ENCODE measurements around the gene INPP5F. TPM values are rescaled to one million over a fixed set of nuclear protein-coding genes. Genes with fewer than 3 reads are reported as not detected.

The INPP5F gene
- total and polyA plus RNA-seq, 2 of the 13 experiments (the other 11 are each of a cell fraction or from before 2014, with no cell fraction given): 12.5 to 15.7 TPM

DNA sequence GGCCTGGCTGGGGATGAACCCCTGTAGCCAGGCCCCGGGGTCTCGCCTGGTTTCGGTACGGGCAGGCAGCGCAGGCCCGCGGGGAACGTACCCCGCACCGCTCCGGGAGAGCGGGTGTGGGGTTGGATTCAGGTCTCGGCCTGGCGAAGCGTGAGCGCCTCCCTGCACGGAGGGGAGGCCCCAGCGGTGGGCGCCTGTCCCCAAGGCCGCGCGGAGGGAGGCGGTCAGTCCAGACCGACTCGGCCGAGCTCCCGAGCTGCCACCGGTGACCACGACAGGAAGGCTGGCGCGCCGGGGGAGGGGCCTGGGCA, 378 bp upstream of the INPP5F start (continued):
- no peak for TF ChIP-seq ZNF44 (CRISPR knock-in tag; IDR thresholded peaks at IDR 0.05)
- TF ChIP-seq MXI1 (IDR thresholded peaks at IDR 0.05; ENCODE audit: borderline replicate concordance, low read depth, low read length): peak; percentile 53; the same call in 2 of the 3 replicates
- no peak for TF ChIP-seq ZNF354B (CRISPR knock-in tag; IDR thresholded peaks at IDR 0.05)
- TF ChIP-seq ZFP82 (CRISPR knock-in tag; IDR thresholded peaks at IDR 0.05; ENCODE audit: borderline replicate concordance): peak; percentile 94
- TF ChIP-seq ZNF589 (CRISPR knock-in tag; conservative IDR thresholded peaks at IDR 0.05): no peak
- TF ChIP-seq NFRKB (IDR thresholded peaks at IDR 0.05): no peak
- no peak for TF ChIP-seq FOXP4 (CRISPR knock-in tag; IDR thresholded peaks at IDR 0.05)
- no peak for TF ChIP-seq SKI (IDR thresholded peaks at IDR 0.05; ENCODE audit: partially characterized antibody)
- TF ChIP-seq ZNF567 (CRISPR knock-in tag; IDR thresholded peaks at IDR 0.05; ENCODE audit: borderline replicate concordance): no peak; the same call in 1 of the 2 replicates
- no peak for TF ChIP-seq MNT (IDR thresholded peaks at IDR 0.05)
- TF ChIP-seq ATF1 (CRISPR knock-in tag; IDR thresholded peaks at IDR 0.05): no peak
- peak; percentile 90 for TF ChIP-seq HDAC1 (CRISPR knock-in tag; IDR thresholded peaks at IDR 0.05)
- TF ChIP-seq ETV5 (CRISPR knock-in tag; IDR thresholded peaks at IDR 0.05; ENCODE audit: borderline replicate concordance): peak; percentile 83; the same call in 1 of the 2 replicates
- TF ChIP-seq ERF (CRISPR knock-in tag; IDR thresholded peaks at IDR 0.05): no peak
- peak; percentile 67 for TF ChIP-seq REPIN1 (CRISPR knock-in tag; IDR thresholded peaks at IDR 0.05; ENCODE audit: borderline replicate concordance, low read depth)
- no peak for TF ChIP-seq KDM4B (CRISPR knock-in tag; IDR thresholded peaks at IDR 0.05)
- no peak for TF ChIP-seq NBN (conservative IDR thresholded peaks at IDR 0.05)
- TF ChIP-seq, protein P1, sequence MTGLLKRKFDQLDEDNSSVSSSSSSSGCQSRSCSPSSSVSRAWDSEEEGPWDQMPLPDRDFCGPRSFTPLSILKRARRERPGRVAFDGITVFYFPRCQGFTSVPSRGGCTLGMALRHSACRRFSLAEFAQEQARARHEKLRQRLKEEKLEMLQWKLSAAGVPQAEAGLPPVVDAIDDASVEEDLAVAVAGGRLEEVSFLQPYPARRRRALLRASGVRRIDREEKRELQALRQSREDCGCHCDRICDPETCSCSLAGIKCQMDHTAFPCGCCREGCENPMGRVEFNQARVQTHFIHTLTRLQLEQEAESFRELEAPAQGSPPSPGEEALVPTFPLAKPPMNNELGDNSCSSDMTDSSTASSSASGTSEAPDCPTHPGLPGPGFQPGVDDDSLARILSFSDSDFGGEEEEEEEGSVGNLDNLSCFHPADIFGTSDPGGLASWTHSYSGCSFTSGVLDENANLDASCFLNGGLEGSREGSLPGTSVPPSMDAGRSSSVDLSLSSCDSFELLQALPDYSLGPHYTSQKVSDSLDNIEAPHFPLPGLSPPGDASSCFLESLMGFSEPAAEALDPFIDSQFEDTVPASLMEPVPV (CRISPR knock-in tag; IDR thresholded peaks at IDR 0.05): no peak
- no peak for TF ChIP-seq ZNF674 (CRISPR knock-in tag; IDR thresholded peaks at IDR 0.05; ENCODE audit: low read depth)
- no peak for TF ChIP-seq ZNF660 (CRISPR knock-in tag; IDR thresholded peaks at IDR 0.05; ENCODE audit: borderline replicate concordance, low read depth)
- no peak for TF ChIP-seq TBL1XR1 (IDR thresholded peaks at IDR 0.05; ENCODE audit: borderline replicate concordance, low read length, partially characterized antibody)
- no peak for TF ChIP-seq ZSCAN22 (CRISPR knock-in tag; IDR thresholded peaks at IDR 0.05)
- no peak; the same call in 1 of the 2 replicates for TF ChIP-seq NFATC3 (CRISPR knock-in tag; IDR thresholded peaks at IDR 0.05)
- TF ChIP-seq ZSCAN20 (CRISPR knock-in tag; IDR thresholded peaks at IDR 0.05; ENCODE audit: borderline replicate concordance): no peak
- TF ChIP-seq ZNF777 (CRISPR knock-in tag; IDR thresholded peaks at IDR 0.05): no peak
- TF ChIP-seq ZFYVE20 (CRISPR knock-in tag; IDR thresholded peaks at IDR 0.05; ENCODE audit: borderline replicate concordance, low read depth): 0 out of 2 replicates have a peak, but pooled peaks have one; percentile 67
